Activated gamma-delta T cell treated with anti-CD3 and anti-CD28 coated beads, Interleukin-2, amount 50 U/mL, for 16 hours (primary cell): Measurements from ENCODE around the gene BRD7.

Source experiments
- DNase-seq: peaks from one replicate; pipeline ENCODE4 v3.0.0-alpha.2; 2020; ENCODE audit warnings: low read depth

BRD7 gene

GRCh38 chr16:50389900-50390299 is 21.1 kb upstream of the BRD7 start:
- DNase-seq, result no peak

GRCh38 chr16:50388496-50388895 is 19.7 kb upstream of the BRD7 start:
- no peak for DNase-seq

- DNase-seq, result no peak
These were observed 18.0 kb upstream of the BRD7 start for GRCh38 chr16:50386774-50387173.

- no peak for DNase-seq
These were observed 17.4 kb upstream of the BRD7 start for GRCh38 chr16:50386139-50386538.

- no peak for DNase-seq
These were observed 15.8 kb upstream of the BRD7 start for GRCh38 chr16:50384500-50385135.

GRCh38 chr16:50381679-50382440 is 13.1 kb upstream of the BRD7 start:
- DNase-seq, result no peak

GRCh38 chr16:50378417-50378816 is 9.6 kb upstream of the BRD7 start:
- no peak for DNase-seq

GRCh38 chr16:50377001-50377400 is 8.2 kb upstream of the BRD7 start:
- DNase-seq, result no peak

- DNase-seq, result no peak
These were observed 5.0 kb upstream of the BRD7 start for GRCh38 chr16:50373780-50374179.

GRCh38 chr16:50373345-50373701 is 4.5 kb upstream of the BRD7 start:
- no peak for DNase-seq

- no peak for DNase-seq
These were observed 4.0 kb upstream of the BRD7 start for GRCh38 chr16:50372611-50373344.

- no peak for DNase-seq
These were observed 3.3 kb upstream of the BRD7 start for GRCh38 chr16:50371936-50372595.

GRCh38 chr16:50371036-50371716 is 2.4 kb upstream of the BRD7 start:
- DNase-seq, result no peak

- no peak for DNase-seq
These were observed 481 bp upstream of the BRD7 start for GRCh38 chr16:50369133-50369804.

GRCh38 chr16:50367777-50368409 is 895 bp downstream of the BRD7 start:
- DNase-seq, result no peak

- DNase-seq, result no peak
These were observed 2.8 kb downstream of the BRD7 start for GRCh38 chr16:50365791-50366575.

GRCh38 chr16:50363656-50364055 is 5.1 kb downstream of the BRD7 start:
- no peak for DNase-seq

GRCh38 chr16:50360779-50361178 is 8.0 kb downstream of the BRD7 start:
- DNase-seq, result no peak

GRCh38 chr16:50360033-50360778 is 8.6 kb downstream of the BRD7 start:
- no peak for DNase-seq
